ENCODE results near the gene NOC4L.

GRCh38 chr12:132095520-132096409, 48.5 kb upstream of the NOC4L start:
- TF ChIP-seq YY1 (IDR thresholded peaks at IDR 0.05; ENCODE audit: insufficient read depth, insufficient read length) = no peak
- TF ChIP-seq ZNF274 (IDR thresholded peaks at IDR 0.05; ENCODE audit: low read depth, low read length) = no peak

Measured in NT2/D1 (cell line).